Neutrophil (primary cell): Measurements from ENCODE around the gene LRRTM2.
"Not testable (repeated sequence)": the region's sequence is repeated elsewhere in the genome, so short reads cannot be mapped to it uniquely, and the experiment has no call there.

Experiments
- H3K27ac ChIP-seq: fragments of 200-600 bp; sonication (generic); 2 replicates; pipeline ENCODE4 v1.5.1; 2016; ENCODE audit warnings: mild to moderate bottlenecking, moderate library complexity
- H3K27me3 ChIP-seq: fragments of 200-600 bp; sonication (generic); 2 replicates; pipeline ENCODE4 v1.6.0; 2016; ENCODE audit warnings: mild to moderate bottlenecking
- H3K36me3 ChIP-seq: fragments of 200-600 bp; sonication (generic); 2 replicates; pipeline ENCODE4 v1.5.1; 2017
- H3K4me1 ChIP-seq, 2 experiments: fragments of 200-600 bp in 1 of 2; sonication (generic) in 1 of 2; 1 replicate in 1 of 2; 2 replicates in 1 of 2; pipeline versions ENCODE4 v1.5.1 to v1.6.1; 2013 to 2016; ENCODE audit warnings: low read depth in 1 of 2, low read length in 1 of 2, mild to moderate bottlenecking in 1 of 2, moderate library complexity in 1 of 2; ENCODE audit not compliant: control insufficient read depth in 1 of 2, insufficient read depth in 1 of 2
- H3K4me3 ChIP-seq, 2 experiments: fragments of 200-600 bp in 1 of 2; sonication (generic) in 1 of 2; 1 replicate in 1 of 2; 2 replicates in 1 of 2; pipeline ENCODE4 v1.5.1; 2013 to 2016; ENCODE audit warnings: low read depth in 1 of 2, low read length in 1 of 2, mild to moderate bottlenecking in 1 of 2, moderate library complexity in 1 of 2
- H3K9me3 ChIP-seq: fragments of 200-600 bp; sonication (generic); 2 replicates; pipeline ENCODE4 v1.5.1; 2016
- TF ChIP-seq, protein P1 (sequence below): fragments of 200-600 bp; sonication (generic); IDR thresholded peaks from 2 replicates; pipeline ENCODE4 v1.5.1; 2016; ENCODE audit warnings: antibody characterized with exemption

LRRTM2 gene

DNA sequence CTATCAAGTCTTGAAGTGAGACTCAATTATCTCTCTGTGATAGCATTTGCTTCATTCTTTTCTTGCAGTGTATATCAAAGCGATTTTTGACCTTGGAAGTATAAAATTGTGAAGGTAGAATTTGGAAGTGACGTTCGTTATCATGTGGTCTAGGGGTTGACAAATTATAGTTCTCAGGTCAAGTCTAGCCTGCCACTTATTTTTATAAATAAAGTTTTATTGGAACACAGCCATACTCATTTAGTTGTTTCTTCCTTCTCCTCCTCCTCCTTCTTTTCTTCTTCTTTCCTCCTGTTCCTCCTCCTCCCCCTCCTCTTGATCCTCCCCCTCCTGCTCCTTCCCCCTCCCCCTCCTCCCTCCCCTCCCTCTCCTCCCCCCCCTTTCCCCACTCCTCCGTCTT, 38.0 kb downstream of the LRRTM2 start:
- H3K36me3 ChIP-seq, result no peaks in the 10 kb centered on the region
- TF ChIP-seq, protein P1, sequence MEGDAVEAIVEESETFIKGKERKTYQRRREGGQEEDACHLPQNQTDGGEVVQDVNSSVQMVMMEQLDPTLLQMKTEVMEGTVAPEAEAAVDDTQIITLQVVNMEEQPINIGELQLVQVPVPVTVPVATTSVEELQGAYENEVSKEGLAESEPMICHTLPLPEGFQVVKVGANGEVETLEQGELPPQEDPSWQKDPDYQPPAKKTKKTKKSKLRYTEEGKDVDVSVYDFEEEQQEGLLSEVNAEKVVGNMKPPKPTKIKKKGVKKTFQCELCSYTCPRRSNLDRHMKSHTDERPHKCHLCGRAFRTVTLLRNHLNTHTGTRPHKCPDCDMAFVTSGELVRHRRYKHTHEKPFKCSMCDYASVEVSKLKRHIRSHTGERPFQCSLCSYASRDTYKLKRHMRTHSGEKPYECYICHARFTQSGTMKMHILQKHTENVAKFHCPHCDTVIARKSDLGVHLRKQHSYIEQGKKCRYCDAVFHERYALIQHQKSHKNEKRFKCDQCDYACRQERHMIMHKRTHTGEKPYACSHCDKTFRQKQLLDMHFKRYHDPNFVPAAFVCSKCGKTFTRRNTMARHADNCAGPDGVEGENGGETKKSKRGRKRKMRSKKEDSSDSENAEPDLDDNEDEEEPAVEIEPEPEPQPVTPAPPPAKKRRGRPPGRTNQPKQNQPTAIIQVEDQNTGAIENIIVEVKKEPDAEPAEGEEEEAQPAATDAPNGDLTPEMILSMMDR, result no peak

DNA sequence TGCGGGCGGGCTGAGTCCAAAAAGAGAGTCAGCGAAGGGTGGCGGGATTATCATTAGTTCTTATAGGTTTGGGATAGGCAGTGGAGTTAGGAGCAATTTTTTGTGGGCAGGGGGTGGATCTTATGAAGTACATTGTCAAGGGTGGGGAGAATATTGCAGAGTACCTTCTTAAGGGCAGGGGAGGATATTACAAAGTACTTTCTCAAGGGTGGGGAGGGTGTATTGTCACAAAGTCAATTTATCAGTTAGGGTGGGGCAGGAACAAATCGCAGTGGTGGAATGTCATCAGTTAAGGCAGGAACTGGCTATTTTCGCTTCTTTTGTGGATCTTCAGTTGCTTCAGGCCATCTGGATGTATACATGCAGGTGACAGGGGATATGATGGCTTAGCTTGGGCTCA, 40.3 kb downstream of the LRRTM2 start:
- H3K36me3 ChIP-seq, H3K27me3 ChIP-seq, H3K4me3 ChIP-seq, H3K9me3 ChIP-seq, H3K27ac ChIP-seq, H3K4me1 ChIP-seq: not testable (repeated sequence)

More for the DNA sequence above, 38.0 kb downstream of the LRRTM2 start:
- no peak overlapping the region for H3K27ac ChIP-seq
- H3K9me3 ChIP-seq, result no peaks in the 10 kb centered on the region
- H3K27me3 ChIP-seq, result no peaks in the 10 kb centered on the region
- no peaks in the 10 kb centered on the region for H3K4me1 ChIP-seq
- no peak overlapping the region for H3K4me3 ChIP-seq

DNA sequence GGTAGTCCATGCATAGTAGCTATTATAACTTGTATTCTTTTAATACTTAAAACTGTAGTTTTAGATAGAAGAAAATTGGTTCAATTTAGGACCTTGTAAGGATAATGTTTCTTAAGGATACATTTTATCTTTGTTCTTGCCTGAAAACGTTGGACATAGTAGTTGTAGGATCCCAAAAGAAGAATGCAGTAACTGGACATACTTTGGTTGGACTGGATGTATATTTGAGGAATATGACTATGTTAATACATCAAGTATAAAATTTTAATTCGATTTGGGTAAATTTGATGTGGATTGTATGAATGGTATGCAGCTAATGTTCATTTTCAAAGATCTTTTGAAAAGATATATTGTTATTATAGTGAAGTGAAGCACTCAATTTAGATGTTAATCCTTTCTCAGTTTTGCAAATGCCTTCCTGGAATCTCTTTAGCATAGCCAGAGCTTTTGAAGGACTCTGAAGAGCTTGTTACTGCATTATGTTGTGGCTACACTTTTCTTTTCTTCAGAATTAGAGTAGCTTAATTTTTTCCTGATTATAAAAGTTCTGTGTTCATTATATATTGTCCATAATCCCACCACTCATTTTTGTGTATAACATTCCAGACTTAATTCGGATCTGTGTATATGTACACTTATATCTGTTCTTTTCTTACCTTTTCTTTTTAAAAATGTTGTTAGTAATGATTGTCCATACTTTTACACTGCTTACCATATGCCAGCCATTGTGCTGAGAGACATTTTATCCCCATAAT, 41.2 kb downstream of the LRRTM2 start:
- Histone ChIP-seq H3K4me3 (no peak overlapping the region), H3K4me1 (no peaks in the 10 kb centered on the region), H3K27ac (no peak overlapping the region), H3K9me3 (no peaks in the 10 kb centered on the region), H3K36me3 (no peaks in the 10 kb centered on the region), H3K27me3 (no peaks in the 10 kb centered on the region)
- TF ChIP-seq, protein P1, result no peak

DNA sequence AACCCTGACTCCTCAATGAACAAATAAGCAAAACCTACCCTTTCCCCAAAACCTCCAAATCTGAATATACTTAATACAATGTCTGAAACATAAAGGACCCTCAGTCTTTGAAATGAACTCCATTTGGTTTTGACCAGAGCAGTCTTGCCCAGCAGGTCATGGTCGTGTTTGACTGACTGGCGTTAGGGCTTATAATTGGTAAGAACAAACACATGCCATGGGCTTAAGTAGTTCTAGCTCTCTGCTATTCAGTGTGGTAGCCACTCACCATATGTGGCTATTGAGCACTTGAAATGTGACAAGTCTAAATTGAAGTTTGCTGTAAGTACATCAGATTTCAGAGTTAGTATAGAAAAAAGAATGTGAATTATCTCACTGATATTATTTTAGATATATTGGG, 42.1 kb downstream of the LRRTM2 start:
- Histone ChIP-seq H3K27me3 (no peaks in the 10 kb centered on the region), H3K36me3 (no peaks in the 10 kb centered on the region), H3K4me3 (no peak overlapping the region), H3K27ac (no peak overlapping the region), H3K4me1 (no peaks in the 10 kb centered on the region), H3K9me3 (no peaks in the 10 kb centered on the region)
- TF ChIP-seq, protein P1, result no peak

DNA sequence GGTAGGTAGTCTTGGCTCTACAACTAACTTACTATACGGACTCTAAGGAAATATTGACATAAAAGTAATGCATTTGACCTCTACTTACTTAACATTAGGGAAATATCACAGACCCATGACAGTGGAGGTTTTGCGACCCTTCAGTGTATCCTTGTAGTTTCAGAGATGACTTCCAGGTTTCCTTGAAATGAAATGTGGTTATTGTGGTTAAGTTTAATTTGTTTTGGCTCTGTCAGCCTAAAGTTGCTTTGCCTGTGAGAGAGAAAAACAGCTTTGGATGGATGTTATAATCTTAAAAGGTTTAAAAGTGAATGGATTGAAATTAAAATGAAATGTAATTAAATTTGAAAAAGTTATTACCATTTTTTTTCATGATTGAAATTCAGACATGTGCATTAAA, 42.9 kb downstream of the LRRTM2 start:
- no peak overlapping the region for H3K4me3 ChIP-seq
- H3K36me3 ChIP-seq, result peaks cover 4% of the 10 kb centered on the region
- H3K9me3 ChIP-seq, result no peaks in the 10 kb centered on the region
- H3K4me1 ChIP-seq, result no peaks in the 10 kb centered on the region
- TF ChIP-seq, protein P1, result no peak
- no peaks in the 10 kb centered on the region for H3K27me3 ChIP-seq
- no peak overlapping the region for H3K27ac ChIP-seq

DNA sequence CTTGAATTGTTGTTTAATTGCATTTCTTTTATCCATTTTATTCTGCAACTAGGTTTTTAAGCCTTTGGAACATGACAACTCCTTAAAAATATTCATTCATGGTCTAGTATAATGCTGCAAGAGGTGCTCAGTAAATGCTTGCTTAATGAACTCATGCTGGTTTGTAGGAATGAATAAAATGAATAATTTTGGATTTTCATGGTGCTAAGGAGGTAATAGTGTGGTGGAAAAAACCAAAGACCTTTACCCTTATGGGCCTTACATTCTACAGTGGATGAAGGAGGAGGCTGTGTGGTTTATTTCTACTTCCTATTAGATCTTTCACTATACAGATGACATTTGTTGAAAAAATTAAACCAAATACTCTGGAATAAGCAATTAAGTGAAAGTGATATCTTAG, 43.4 kb downstream of the LRRTM2 start:
- H3K27me3 ChIP-seq, result no peaks in the 10 kb centered on the region
- TF ChIP-seq, protein P1, result no peak
- no peak overlapping the region for H3K27ac ChIP-seq
- no peak overlapping the region for H3K4me3 ChIP-seq
- H3K9me3 ChIP-seq, result no peaks in the 10 kb centered on the region
- H3K36me3 ChIP-seq, result peaks cover 4% of the 10 kb centered on the region
- no peaks in the 10 kb centered on the region for H3K4me1 ChIP-seq
